Adrenal gland (tissue), 12 donors: Measurements from ENCODE around the gene APMAP. TPM values are rescaled to one million over a fixed set of nuclear protein-coding genes. Genes with fewer than 3 reads are reported as not detected.

Source experiments
- DNase-seq, 7 donors: peaks; one replicate each; pipeline ENCODE4 v3.0.0-alpha.2; 2019 to 2020
- H3K27ac ChIP-seq, 5 donors: fragments of 200-600 bp; sonication (generic) in 4 of 5; 1 replicate in 3 of 5; 2 replicates in 2 of 5; pipeline versions ENCODE4 v1.5.1 to v1.8.0; 2016 to 2020; ENCODE audit warnings: mild to moderate bottlenecking in 1 of 5
- H3K27me3 ChIP-seq: fragments of 200-600 bp; 2 replicates; pipeline ENCODE4 v1.8.0; 2021
- H3K36me3 ChIP-seq, 2 donors: fragments of 200-600 bp; replicated peaks in 1 of 2; 1 replicate in 1 of 2; 2 replicates in 1 of 2; pipeline versions ENCODE4 v1.5.1 to v1.8.0; 2018 to 2022
- H3K4me1 ChIP-seq, 2 donors: fragments of 200-600 bp; replicated peaks in 1 of 2; 1 replicate in 1 of 2; 2 replicates in 1 of 2; pipeline versions ENCODE4 v1.5.1 to v1.8.0; 2018 to 2021
- H3K4me3 ChIP-seq, 4 donors: fragments of 200-600 bp; sonication (generic) in 3 of 4; one replicate each; pipeline ENCODE4 v1.5.1; 2016 to 2018
- H3K9me3 ChIP-seq, 3 donors: fragments of 200-600 bp; sonication (generic) in 1 of 3; replicated peaks in 1 of 3; 1 replicate in 2 of 3; 2 replicates in 1 of 3; pipeline versions ENCODE4 v1.5.1 to v1.8.0; 2016 to 2021
- CTCF ChIP-seq, 6 experiments: fragments of 450-650 bp in 4 of 6; fragments of 200-600 bp in 2 of 6; sonication (generic) in 1 of 6; IDR thresholded peaks; 1 replicate in 5 of 6; 2 replicates in 1 of 6; pipeline versions ENCODE4 v1.5.1 to v1.8.0; 2016 to 2021; ENCODE audit warnings: antibody characterized with exemption in 6 of 6, mild to moderate bottlenecking in 2 of 6, moderate library complexity in 1 of 6
- POLR2A ChIP-seq, 2 donors: fragments of 450-650 bp; IDR thresholded peaks; one replicate each; pipeline ENCODE4 v1.6.1; 2017; ENCODE audit warnings: antibody characterized with exemption in 2 of 2, mild to moderate bottlenecking in 2 of 2, moderate library complexity in 1 of 2
- WGBS, 4 donors: extraction: QIAGEN DNeasy Blood & Tissue Kit in 2 of 4; methylation state at CpG; one replicate each; pipeline versions ENCODE4 v1.1.5 to v1.1.7; 2013 to 2017; 5-methylcytosine and 5-hydroxymethylcytosine counted together
- intact Hi-C, 2 donors: fragments of 100-400 bp; cut with DNase I; formaldehyde crosslinking; loops; one replicate each; pipeline versions ENCODE4 v1.14.1 to v1.15.0; 2022 to 2023
- polyA plus RNA-seq, 3 donors: library from polyadenylated mRNA; stranded (reverse); fragments of 200-250 nt in 2 of 3; fragments of 350-450 nt in 1 of 3; fragmentation: Illumina TruSeq in 1 of 3; extraction: RNeasy Lipid Tissue Mini Kit (QIAGEN cat#74804) in 1 of 3; gene quantifications; one replicate each; pipeline ENCODE4 v1.2.3, GENCODE V29; 2013 to 2014
- total RNA-seq, 9 donors: library from RNA; depleted of rRNA in 4 of 9; stranded (reverse); fragments of >200 nt in 4 of 9; fragments of 120-200 nt in 1 of 9; fragmentation: NEBNext Ultra II Directional in 1 of 9; extraction: Animal tissue kit (Norgen Biotek cat#: 25700) in 1 of 9; gene quantifications; one replicate each; pipeline versions ENCODE4 v1.1.0 to v1.2.4, GENCODE V29; 2013 to 2023
- donor health status: healthy with polysubstance abuse.
- donor health status: Bipolar disorder and iron deficiency.
- donor health status: DM: yes; HTN: yes; CAD: no.
- donor health status: DM: no; HTN: no; CAD: no.
- donor health status: DM: no; HTN: no; CAD: no.
- donor health status: DM: yes; HTN: yes; CAD: no.

The APMAP gene
- total and polyA plus RNA-seq, 12 donors = 30.3 to 110 (median 69.7) TPM

- peaks cover 0 to 6% of the 10 kb centered on the region in 2 donors for H3K36me3 ChIP-seq
- H3K9me3 ChIP-seq = no peaks in the 10 kb centered on the region
- peak in 1 of 7 donors; percentile 2 for DNase-seq
- intact Hi-C loops = no loop called here
- WGBS, 4 donors = 93 to 100% (median 96%) methylated on average over 1 to 5 of the region's 5 CpGs
- no peaks in the 10 kb centered on the region for H3K27me3 ChIP-seq
- H3K4me3 ChIP-seq = no peak overlapping the region
- TF ChIP-seq CTCF (IDR thresholded peaks at IDR 0.05) (no peak), POLR2A (IDR thresholded peaks at IDR 0.05) (no peak)
- no peak overlapping the region for H3K27ac ChIP-seq
- no peaks in the 10 kb centered on the region for H3K4me1 ChIP-seq
Measured at GRCh38 chr20:25020345-25020744, 27.8 kb upstream of the APMAP start.

GRCh38 chr20:25019381-25020155 is 27.0 kb upstream of the APMAP start:
- Histone ChIP-seq H3K36me3 (peaks cover 0 to 11% of the 10 kb centered on the region in 2 donors), H3K27me3 (no peaks in the 10 kb centered on the region), H3K4me1 (no peaks in the 10 kb centered on the region), H3K27ac (no peak overlapping the region), H3K4me3 (no peak overlapping the region), H3K9me3 (no peaks in the 10 kb centered on the region)
- 90 to 94% (median 93%) methylated on average over 12 to 16 of the region's 16 CpGs for WGBS, 4 donors
- peak in 1 of 7 donors; percentile 1 for DNase-seq
- intact Hi-C loops = no loop called here
- TF ChIP-seq CTCF (IDR thresholded peaks at IDR 0.05) (no peak), POLR2A (IDR thresholded peaks at IDR 0.05) (no peak)

- no peaks in the 10 kb centered on the region for H3K9me3 ChIP-seq
- WGBS, 4 donors = 94 to 100% (median 97%) methylated on average over 4 to 6 of the region's 6 CpGs
- peak in 1 of 7 donors; percentile 8 for DNase-seq
- H3K4me3 ChIP-seq = no peak overlapping the region
- no peaks in the 10 kb centered on the region for H3K27me3 ChIP-seq
- H3K27ac ChIP-seq = no peak overlapping the region
- intact Hi-C loops = no loop called here
- H3K36me3 ChIP-seq = peaks cover 0 to 15% of the 10 kb centered on the region in 2 donors
- TF ChIP-seq CTCF (IDR thresholded peaks at IDR 0.05) (no peak), POLR2A (IDR thresholded peaks at IDR 0.05) (no peak)
- no peaks in the 10 kb centered on the region for H3K4me1 ChIP-seq
Measured at GRCh38 chr20:25018841-25019240, 26.3 kb upstream of the APMAP start.

DNA sequence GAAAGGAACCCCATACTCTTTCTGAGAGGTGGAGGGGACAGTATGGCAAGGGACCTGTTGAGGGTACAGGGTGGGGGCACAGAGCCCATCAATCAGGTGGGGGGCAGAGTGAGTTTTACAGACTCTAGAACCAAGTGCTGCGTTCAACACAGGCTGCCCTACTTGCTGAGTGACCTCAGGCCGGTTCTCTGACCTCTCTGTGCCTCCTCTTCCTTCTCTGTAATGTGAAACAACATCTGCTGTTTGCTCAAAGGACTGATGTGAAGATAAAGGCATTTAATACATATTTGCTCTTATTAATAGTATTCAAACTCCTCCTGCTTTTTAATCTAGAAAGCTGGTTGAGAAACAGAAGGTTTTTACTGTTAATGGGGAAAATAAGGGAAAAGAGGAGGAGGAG is 25.9 kb upstream of the APMAP start:
- Histone ChIP-seq H3K4me3 (no peak overlapping the region), H3K27ac (no peak overlapping the region), H3K9me3 (no peaks in the 10 kb centered on the region), H3K27me3 (no peaks in the 10 kb centered on the region), H3K4me1 (no peaks in the 10 kb centered on the region), H3K36me3 (peaks cover 0 to 19% of the 10 kb centered on the region in 2 donors)
- peak in 1 of 7 donors; percentile 0 for DNase-seq
- WGBS, 4 donors = 76 to 88% (median 83%) methylated on average over 2 of the region's 2 CpGs
- intact Hi-C loops = no loop called here
- TF ChIP-seq POLR2A (IDR thresholded peaks at IDR 0.05) = no peak
- TF ChIP-seq CTCF (IDR thresholded peaks at IDR 0.05) = no peak
